OCI-LY1 (cell line): ENCODE data around the gene CTNS.

Experiments used
- CTCF ChIP-seq: fragments of 200-600 bp; sonication (generic), shearing (Covaris generic); IDR thresholded peaks from 2 replicates; pipeline ENCODE4 v1.5.1; 2017; ENCODE audit warnings: mild to moderate bottlenecking, antibody characterized with exemption, low read length, moderate library complexity, mixed read lengths
- EZH2 ChIP-seq: fragments of 200-600 bp; sonication (generic), shearing (Covaris generic); IDR thresholded peaks from 2 replicates; pipeline ENCODE4 v1.8.0; 2017; ENCODE audit warnings: borderline replicate concordance, mixed run types, mild to moderate bottlenecking, antibody characterized with exemption, low read length, moderate library complexity, mixed read lengths

- TF ChIP-seq CTCF (no peak), EZH2 (no peak)
These were observed 45.8 kb upstream of the CTNS start for GRCh38 chr17:3590768-3591167.
